Parathyroid adenoma (tissue), 2 donors: Measurements from ENCODE around the gene CEACAM16.
"Not testable (repeated sequence)": the region's sequence is repeated elsewhere in the genome, so short reads cannot be mapped to it uniquely, and the experiment has no call there.

Source experiments
- H2AFZ ChIP-seq: fragments of 300-600 bp; sonication (generic); one replicate; pipeline ENCODE4 v1.7.0; 2017; ENCODE audit warnings: antibody characterized with exemption, mild to moderate bottlenecking
- H3K27ac ChIP-seq: fragments of 300-600 bp; sonication (generic); one replicate; pipeline ENCODE4 v1.7.0; 2017
- H3K27me3 ChIP-seq: fragments of 300-600 bp; sonication (generic); one replicate; pipeline ENCODE4 v1.7.0; 2017; ENCODE audit warnings: low read length; ENCODE audit not compliant: control insufficient read depth, insufficient read depth
- H3K36me3 ChIP-seq: fragments of 300-600 bp; sonication (generic); one replicate; pipeline ENCODE4 v1.7.0; 2017; ENCODE audit warnings: low read length; ENCODE audit not compliant: control insufficient read depth, insufficient read depth
- H3K4me1 ChIP-seq: fragments of 300-600 bp; sonication (generic); one replicate; pipeline ENCODE4 v1.7.0; 2017; ENCODE audit warnings: control low read depth
- H3K4me2 ChIP-seq: fragments of 300-600 bp; sonication (generic); one replicate; pipeline ENCODE4 v1.7.0; 2017; ENCODE audit warnings: low read length
- H3K4me3 ChIP-seq: fragments of 300-600 bp; sonication (generic); one replicate; pipeline ENCODE4 v1.7.0; 2017; ENCODE audit warnings: low read depth, low read length
- H3K79me2 ChIP-seq: fragments of 300-600 bp; sonication (generic); one replicate; pipeline ENCODE4 v1.7.0; 2017; ENCODE audit warnings: control low read depth
- H3K9ac ChIP-seq: fragments of 300-600 bp; sonication (generic); one replicate; pipeline ENCODE4 v1.7.0; 2017; ENCODE audit warnings: mild to moderate bottlenecking
- H3K9me3 ChIP-seq: fragments of 300-600 bp; sonication (generic); one replicate; pipeline ENCODE4 v1.7.0; 2017; ENCODE audit warnings: low read length; ENCODE audit not compliant: control insufficient read depth
- CTCF ChIP-seq: fragments of 300-600 bp; sonication (generic); IDR thresholded peaks from one replicate; pipeline ENCODE4 v1.7.0; 2017; ENCODE audit warnings: antibody characterized with exemption, mild to moderate bottlenecking
- donor health status: primary hyperparathyroidism.

Gene CEACAM16

GRCh38 chr19:44706506-44707236 is 7.7 kb downstream of the CEACAM16 start:
- Histone ChIP-seq H3K27ac (no peak overlapping the region), H3K36me3 (no peaks in the 10 kb centered on the region), H3K9me3 (no peaks in the 10 kb centered on the region), H3K79me2 (no peaks in the 10 kb centered on the region), H3K4me3 (no peak overlapping the region), H2AFZ (peak overlapping the region; percentile 11), H3K27me3 (no peaks in the 10 kb centered on the region), H3K9ac (no peak overlapping the region), H3K4me1 (peaks cover 12% of the 10 kb centered on the region), H3K4me2 (no peak overlapping the region)
- TF ChIP-seq CTCF, result no peak

- Histone ChIP-seq H3K27ac (no peak overlapping the region), H2AFZ (no peak overlapping the region), H3K36me3 (no peaks in the 10 kb centered on the region), H3K27me3 (no peaks in the 10 kb centered on the region), H3K79me2 (no peaks in the 10 kb centered on the region), H3K4me1 (peaks cover 12% of the 10 kb centered on the region), H3K4me2 (no peak overlapping the region), H3K9ac (no peak overlapping the region), H3K9me3 (no peaks in the 10 kb centered on the region), H3K4me3 (no peak overlapping the region)
- no peak for TF ChIP-seq CTCF
Measured at GRCh38 chr19:44707794-44708193, 8.8 kb downstream of the CEACAM16 start.

- H3K79me2 ChIP-seq, result no peaks in the 10 kb centered on the region
- no peaks in the 10 kb centered on the region for H3K36me3 ChIP-seq
- no peak overlapping the region for H3K27ac ChIP-seq
- H3K9me3 ChIP-seq, result no peaks in the 10 kb centered on the region
- H3K27me3 ChIP-seq, result no peaks in the 10 kb centered on the region
- H3K9ac ChIP-seq, result no peak overlapping the region
- H3K4me2 ChIP-seq, result no peak overlapping the region
- TF ChIP-seq CTCF, result no peak
- H2AFZ ChIP-seq, result no peak overlapping the region
- H3K4me1 ChIP-seq, result peaks cover 12% of the 10 kb centered on the region
- no peak overlapping the region for H3K4me3 ChIP-seq
Measured at GRCh38 chr19:44708940-44709339, 10.0 kb downstream of the CEACAM16 start.

- H3K27ac ChIP-seq, H2AFZ ChIP-seq, H3K27me3 ChIP-seq, H3K36me3 ChIP-seq, H3K4me2 ChIP-seq, H3K9ac ChIP-seq, H3K9me3 ChIP-seq, H3K4me3 ChIP-seq, H3K79me2 ChIP-seq: not testable (repeated sequence)
- H3K4me1 ChIP-seq, result peaks cover 12% of the 10 kb centered on the region
Measured at GRCh38 chr19:44709434-44710266, 10.7 kb downstream of the CEACAM16 start.

GRCh38 chr19:44710483-44710882 is 11.5 kb downstream of the CEACAM16 start:
- Histone ChIP-seq H3K4me1 (peaks cover 10% of the 10 kb centered on the region), H3K9ac (no peak overlapping the region), H2AFZ (no peak overlapping the region), H3K27me3 (no peaks in the 10 kb centered on the region), H3K9me3 (no peaks in the 10 kb centered on the region), H3K27ac (no peak overlapping the region), H3K4me3 (no peak overlapping the region), H3K79me2 (no peaks in the 10 kb centered on the region), H3K4me2 (no peak overlapping the region), H3K36me3 (no peaks in the 10 kb centered on the region)
- TF ChIP-seq CTCF, result no peak
